ENCODE results near the gene AKT1.

GRCh38 chr14:104757681-104758392, 37.7 kb downstream of the AKT1 start:
- TF ChIP-seq, protein P1, sequence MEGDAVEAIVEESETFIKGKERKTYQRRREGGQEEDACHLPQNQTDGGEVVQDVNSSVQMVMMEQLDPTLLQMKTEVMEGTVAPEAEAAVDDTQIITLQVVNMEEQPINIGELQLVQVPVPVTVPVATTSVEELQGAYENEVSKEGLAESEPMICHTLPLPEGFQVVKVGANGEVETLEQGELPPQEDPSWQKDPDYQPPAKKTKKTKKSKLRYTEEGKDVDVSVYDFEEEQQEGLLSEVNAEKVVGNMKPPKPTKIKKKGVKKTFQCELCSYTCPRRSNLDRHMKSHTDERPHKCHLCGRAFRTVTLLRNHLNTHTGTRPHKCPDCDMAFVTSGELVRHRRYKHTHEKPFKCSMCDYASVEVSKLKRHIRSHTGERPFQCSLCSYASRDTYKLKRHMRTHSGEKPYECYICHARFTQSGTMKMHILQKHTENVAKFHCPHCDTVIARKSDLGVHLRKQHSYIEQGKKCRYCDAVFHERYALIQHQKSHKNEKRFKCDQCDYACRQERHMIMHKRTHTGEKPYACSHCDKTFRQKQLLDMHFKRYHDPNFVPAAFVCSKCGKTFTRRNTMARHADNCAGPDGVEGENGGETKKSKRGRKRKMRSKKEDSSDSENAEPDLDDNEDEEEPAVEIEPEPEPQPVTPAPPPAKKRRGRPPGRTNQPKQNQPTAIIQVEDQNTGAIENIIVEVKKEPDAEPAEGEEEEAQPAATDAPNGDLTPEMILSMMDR (IDR thresholded peaks at IDR 0.05): no peak
- TF ChIP-seq POLR2A (IDR thresholded peaks at IDR 0.05): no peak
